MM.1S (cell line): ENCODE data around the gene HNRNPA0.

Experiments used
- DNase-seq: peaks from one replicate; pipeline ENCODE4 v3.0.0-alpha.2; 2015
- H2AFZ ChIP-seq: fragments of 300-600 bp; sonication (generic); 2 replicates; pipeline ENCODE4 v1.6.0; 2016; ENCODE audit warnings: antibody characterized with exemption, low read length
- H3F3A ChIP-seq: fragments of 300-600 bp; sonication (generic); 2 replicates; pipeline ENCODE4 v1.6.1; 2016; ENCODE audit warnings: mild to moderate bottlenecking, antibody characterized with exemption, low read length, moderate library complexity, mixed read lengths; ENCODE audit not compliant: insufficient read depth
- H3K27ac ChIP-seq: fragments of 300-600 bp; sonication (generic); 2 replicates; pipeline ENCODE4 v1.5.1; 2016; ENCODE audit warnings: mild to moderate bottlenecking, low read length
- H3K27me3 ChIP-seq: fragments of 300-600 bp; sonication (generic); replicated peaks from 2 replicates; pipeline ENCODE4 v1.6.0; 2016; ENCODE audit warnings: low read length; ENCODE audit not compliant: insufficient read depth
- H3K36me3 ChIP-seq: fragments of 300-600 bp; sonication (generic); replicated peaks from 2 replicates; pipeline ENCODE4 v1.6.1; 2016; ENCODE audit warnings: mild to moderate bottlenecking, low read length, mixed read lengths; ENCODE audit not compliant: insufficient read depth
- H3K4me1 ChIP-seq: fragments of 300-600 bp; sonication (generic); 2 replicates; pipeline ENCODE4 v1.6.1; 2016; ENCODE audit warnings: low read length, mixed read lengths
- H3K4me2 ChIP-seq: fragments of 300-600 bp; sonication (generic); 2 replicates; pipeline ENCODE4 v1.6.0; 2016; ENCODE audit warnings: low read depth, low read length
- H3K4me3 ChIP-seq: fragments of 300-600 bp; sonication (generic); 2 replicates; pipeline ENCODE4 v1.5.1; 2016; ENCODE audit warnings: low read length, mixed read lengths
- H3K79me2 ChIP-seq: fragments of 300-600 bp; sonication (generic); 2 replicates; pipeline ENCODE4 v1.6.1; 2016; ENCODE audit warnings: mixed run types, low read length, mixed read lengths
- H3K9ac ChIP-seq: fragments of 300-600 bp; sonication (generic); 2 replicates; pipeline ENCODE4 v1.6.1; 2016; ENCODE audit warnings: low read length, mixed read lengths
- H3K9me2 ChIP-seq: fragments of 300-600 bp; sonication (generic); replicated peaks from 2 replicates; pipeline ENCODE4 v1.6.1; 2016; ENCODE audit warnings: mild to moderate bottlenecking, low read length, mixed read lengths; ENCODE audit not compliant: insufficient read depth
- H3K9me3 ChIP-seq: fragments of 300-600 bp; sonication (generic); replicated peaks from 2 replicates; pipeline ENCODE4 v1.6.1; 2016; ENCODE audit warnings: mild to moderate bottlenecking, low read length, mixed read lengths; ENCODE audit not compliant: insufficient read depth
- H4K20me1 ChIP-seq: fragments of 300-600 bp; sonication (generic); 2 replicates; pipeline ENCODE4 v1.6.1; 2016; ENCODE audit warnings: mild to moderate bottlenecking, low read length, moderate library complexity, mixed read lengths; ENCODE audit not compliant: insufficient read depth
- CTCF ChIP-seq: fragments of 300-600 bp; sonication (generic); IDR thresholded peaks from 2 replicates; pipeline ENCODE4 v1.5.1; 2016; ENCODE audit warnings: antibody characterized with exemption, low read length, mixed read lengths
- EZH2 ChIP-seq: fragments of 300-600 bp; sonication (generic); optimal IDR thresholded peaks from 2 replicates; pipeline ENCODE3; 2017; ENCODE audit warnings: low read depth, mild to moderate bottlenecking, antibody characterized with exemption, low read length, mixed read lengths
- EZH2phosphoT487 ChIP-seq: fragments of 300-600 bp; sonication (generic); IDR thresholded peaks from 2 replicates; pipeline ENCODE4 v1.6.1; 2018; ENCODE audit warnings: antibody characterized with exemption, low read length

The HNRNPA0 gene

GRCh38 chr5:137712139-137712667, 42.0 kb downstream of the HNRNPA0 start:
- Histone ChIP-seq H4K20me1 (no peaks in the 10 kb centered on the region), H3K9me3 (no peaks in the 10 kb centered on the region)

DNA sequence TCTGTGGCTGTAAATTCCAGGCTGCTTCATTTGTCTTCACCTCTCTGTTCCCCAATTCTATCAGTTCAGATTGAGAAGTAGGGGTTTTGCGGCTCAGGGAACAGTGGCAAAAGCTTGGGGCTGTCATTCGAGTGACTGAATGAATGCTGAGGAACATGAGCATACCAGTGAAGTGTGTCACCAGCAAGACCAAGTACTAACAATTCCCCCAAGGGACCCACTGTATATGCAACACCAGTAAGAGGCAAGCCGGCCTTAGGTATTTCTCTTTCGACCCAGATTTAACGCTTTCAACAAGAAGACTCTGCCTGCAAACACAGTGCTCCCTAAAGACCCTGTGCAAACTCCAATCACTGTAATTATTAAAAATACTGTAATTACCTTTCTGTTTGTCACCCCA, 44.1 kb downstream of the HNRNPA0 start:
- H3K9me2 ChIP-seq: no peaks in the 10 kb centered on the region
- H3K27ac ChIP-seq: no peak overlapping the region
- H3K4me3 ChIP-seq: no peak overlapping the region
- H3K27me3 ChIP-seq: no peaks in the 10 kb centered on the region
- H3K36me3 ChIP-seq: no peaks in the 10 kb centered on the region
- TF ChIP-seq EZH2phosphoT487: no peak
- no peak for TF ChIP-seq EZH2
- TF ChIP-seq CTCF: no peak
- H3K4me1 ChIP-seq: peaks cover 24% of the 10 kb centered on the region
- H4K20me1 ChIP-seq: no peaks in the 10 kb centered on the region
- no peak for DNase-seq
- no peak overlapping the region for H3K9ac ChIP-seq
- H3K9me3 ChIP-seq: no peaks in the 10 kb centered on the region
- no peaks in the 10 kb centered on the region for H3K79me2 ChIP-seq
- H3K4me2 ChIP-seq: no peak overlapping the region
- no peak overlapping the region for H2AFZ ChIP-seq
- peaks cover 8% of the 10 kb centered on the region; the same call in 1 of the 2 replicates for H3F3A ChIP-seq

More at GRCh38 chr5:137712139-137712667, 42.0 kb downstream of the HNRNPA0 start:
- H3K79me2 ChIP-seq: no peaks in the 10 kb centered on the region
- no peak overlapping the region for H3K4me2 ChIP-seq
- no peaks in the 10 kb centered on the region for H3K36me3 ChIP-seq
- no peak for TF ChIP-seq EZH2
- TF ChIP-seq EZH2phosphoT487: no peak
- TF ChIP-seq CTCF: no peak
- H3K9me2 ChIP-seq: no peaks in the 10 kb centered on the region
- H3K9ac ChIP-seq: no peak overlapping the region
- H3K4me3 ChIP-seq: no peak overlapping the region
- DNase-seq: no peak
- no peaks in the 10 kb centered on the region for H3K27me3 ChIP-seq
- H3K27ac ChIP-seq: no peak overlapping the region
- H3K4me1 ChIP-seq: peaks cover 24% of the 10 kb centered on the region
- peaks cover 8% of the 10 kb centered on the region; the same call in 1 of the 2 replicates for H3F3A ChIP-seq
- H2AFZ ChIP-seq: no peak overlapping the region

- Histone ChIP-seq H3F3A (peaks cover 8% of the 10 kb centered on the region; the same call in 1 of the 2 replicates), H3K9me3 (no peaks in the 10 kb centered on the region), H3K9me2 (no peaks in the 10 kb centered on the region), H3K4me2 (peak overlapping the region; percentile 6; the same call in 1 of the 2 replicates), H3K27ac (peak overlapping the region; percentile 19; the same call in 1 of the 2 replicates), H3K36me3 (no peaks in the 10 kb centered on the region), H3K79me2 (no peaks in the 10 kb centered on the region), H3K9ac (no peak overlapping the region), H3K27me3 (no peaks in the 10 kb centered on the region), H2AFZ (no peak overlapping the region), H3K4me1 (peaks cover 24% of the 10 kb centered on the region), H3K4me3 (no peak overlapping the region), H4K20me1 (no peaks in the 10 kb centered on the region)
- no peak for TF ChIP-seq CTCF
- TF ChIP-seq EZH2phosphoT487: no peak
- TF ChIP-seq EZH2: no peak
- DNase-seq: peak; percentile 78
Observed at GRCh38 chr5:137708796-137709559, 45.2 kb downstream of the HNRNPA0 start.
